NB4 (cell line): Measurements from ENCODE around the gene CNPY1.

Experiments used
- MYC ChIP-seq: IDR thresholded peaks from 2 replicates; pipeline ENCODE4 v1.6.1; 2011; ENCODE audit warnings: low read depth, low read length
- POLR2A ChIP-seq: IDR thresholded peaks from 2 replicates; pipeline ENCODE4 v1.6.1; 2011; ENCODE audit warnings: mild to moderate bottlenecking; ENCODE audit not compliant: insufficient read length; ENCODE audit errors: extremely low read depth
- TF ChIP-seq, protein P1 (sequence below): IDR thresholded peaks from one replicate; pipeline ENCODE4 v1.5.1; 2012; ENCODE audit warnings: low read depth, low read length

DNA sequence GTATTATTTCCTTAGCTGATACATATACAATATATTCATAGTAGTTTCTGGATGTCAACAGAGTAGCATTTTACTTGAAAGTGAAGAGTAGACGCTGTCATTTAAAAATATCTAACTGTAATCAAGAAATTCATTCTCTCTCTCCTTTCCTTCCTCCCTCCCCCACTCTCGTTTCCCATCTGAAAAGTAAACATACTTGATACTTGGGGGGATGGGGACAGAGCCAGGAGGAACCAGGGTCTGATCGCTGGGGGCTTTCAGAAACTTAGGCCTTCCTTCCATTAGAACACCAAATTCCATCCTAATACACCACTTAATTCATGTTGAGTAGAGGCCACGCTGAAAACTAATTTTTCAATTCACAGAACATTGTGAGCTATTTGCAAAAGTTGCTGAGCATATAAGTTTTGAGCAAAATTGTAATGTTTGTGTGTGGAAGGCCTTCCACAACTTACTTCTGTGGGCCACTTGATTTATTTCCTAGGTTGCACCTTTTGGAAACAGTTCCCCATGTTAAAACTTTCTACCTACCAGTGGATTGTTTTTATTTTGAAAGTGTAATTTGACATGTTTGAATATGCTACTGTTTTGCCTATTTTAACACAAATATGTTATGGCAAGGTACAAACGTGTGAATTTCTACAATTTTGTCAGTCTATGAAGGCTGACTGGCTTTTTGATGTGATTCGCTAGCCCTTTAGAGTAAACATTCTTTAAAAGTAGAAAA, 35.2 kb downstream of the CNPY1 start:
- TF ChIP-seq, protein P1, sequence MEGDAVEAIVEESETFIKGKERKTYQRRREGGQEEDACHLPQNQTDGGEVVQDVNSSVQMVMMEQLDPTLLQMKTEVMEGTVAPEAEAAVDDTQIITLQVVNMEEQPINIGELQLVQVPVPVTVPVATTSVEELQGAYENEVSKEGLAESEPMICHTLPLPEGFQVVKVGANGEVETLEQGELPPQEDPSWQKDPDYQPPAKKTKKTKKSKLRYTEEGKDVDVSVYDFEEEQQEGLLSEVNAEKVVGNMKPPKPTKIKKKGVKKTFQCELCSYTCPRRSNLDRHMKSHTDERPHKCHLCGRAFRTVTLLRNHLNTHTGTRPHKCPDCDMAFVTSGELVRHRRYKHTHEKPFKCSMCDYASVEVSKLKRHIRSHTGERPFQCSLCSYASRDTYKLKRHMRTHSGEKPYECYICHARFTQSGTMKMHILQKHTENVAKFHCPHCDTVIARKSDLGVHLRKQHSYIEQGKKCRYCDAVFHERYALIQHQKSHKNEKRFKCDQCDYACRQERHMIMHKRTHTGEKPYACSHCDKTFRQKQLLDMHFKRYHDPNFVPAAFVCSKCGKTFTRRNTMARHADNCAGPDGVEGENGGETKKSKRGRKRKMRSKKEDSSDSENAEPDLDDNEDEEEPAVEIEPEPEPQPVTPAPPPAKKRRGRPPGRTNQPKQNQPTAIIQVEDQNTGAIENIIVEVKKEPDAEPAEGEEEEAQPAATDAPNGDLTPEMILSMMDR, result no peak
- no peak for TF ChIP-seq POLR2A
- TF ChIP-seq MYC, result no peak
